ENCODE data around the gene TSEN15.
"Not testable (repeated sequence)": the region's sequence is repeated elsewhere in the genome, so short reads cannot be mapped to it uniquely, and the experiment has no call there.

The TSEN15 gene

DNA sequence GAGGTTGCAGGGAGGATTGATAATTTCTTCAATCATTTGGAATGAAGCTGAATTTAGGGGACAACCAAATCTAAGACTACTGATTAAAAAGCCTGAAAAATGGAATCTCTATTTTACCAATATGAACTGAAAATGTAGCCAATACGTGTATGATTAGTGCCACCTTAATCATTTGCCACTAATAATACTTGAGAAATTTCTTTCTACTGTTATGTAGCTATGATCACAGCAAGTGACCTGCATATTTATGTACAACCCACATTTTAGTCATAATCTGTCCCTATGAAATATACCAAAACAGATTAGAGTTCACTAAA is 20.5 kb upstream of the TSEN15 start:
- no peak for DNase-seq

GRCh38 chr1:184031409-184032107 is 20.0 kb upstream of the TSEN15 start:
- DNase-seq, result no peak

GRCh38 chr1:184032306-184032929 is 19.1 kb upstream of the TSEN15 start:
- DNase-seq, result no peak

- no peak for DNase-seq
Measured at GRCh38 chr1:184032930-184033418, 18.6 kb upstream of the TSEN15 start.

DNA sequence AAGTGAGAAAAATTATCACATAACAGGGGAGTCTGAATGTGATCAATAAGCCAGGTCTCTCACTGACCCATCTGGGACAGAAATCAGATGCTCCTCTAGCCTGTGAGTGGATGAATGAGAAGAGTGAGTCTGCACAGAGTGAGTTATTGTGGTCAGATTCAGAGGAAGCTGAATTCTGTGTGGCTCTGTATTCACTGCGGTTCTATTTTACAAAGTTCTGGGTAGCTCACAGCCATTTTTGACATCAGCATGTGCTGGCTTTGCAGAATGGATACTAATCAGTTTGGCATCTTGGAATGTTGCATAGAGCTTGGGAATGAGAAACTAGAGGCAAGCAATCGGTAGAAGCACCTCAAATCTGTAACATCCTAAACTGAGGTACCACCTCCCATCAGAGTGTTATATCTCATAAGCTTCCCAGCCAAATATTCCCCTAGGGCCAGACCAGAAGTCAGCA is 17.8 kb upstream of the TSEN15 start:
- DNase-seq, result peak in 3 of 56 donors; percentile 24 to 40 (median 39)

DNA sequence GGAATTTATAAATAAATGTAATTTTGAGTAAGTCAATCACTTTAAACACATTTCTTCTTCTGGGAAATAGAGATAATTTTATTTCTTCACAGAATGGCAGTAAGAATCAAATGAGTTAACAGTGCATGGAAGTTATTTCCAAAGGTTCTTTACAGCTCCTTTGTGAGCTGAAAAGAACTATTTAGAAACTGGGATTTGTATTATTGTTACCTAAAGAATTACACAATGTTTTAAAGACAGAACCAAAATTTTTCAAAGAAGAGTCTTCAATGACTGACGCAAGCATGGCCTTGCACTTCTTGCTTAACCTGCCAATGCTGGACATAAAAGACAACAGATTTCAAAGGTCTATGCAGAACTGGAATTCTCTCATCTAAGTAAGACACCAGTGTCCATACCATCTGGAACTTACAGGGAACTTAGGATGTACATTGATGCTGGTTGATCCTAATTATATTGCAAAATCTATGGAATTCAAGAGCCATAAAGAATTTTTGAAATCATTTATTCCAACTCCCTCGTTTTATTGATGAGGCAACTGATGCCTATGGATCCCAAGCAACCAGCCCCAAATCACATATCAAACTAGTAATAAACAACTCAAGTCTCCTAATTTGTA is 16.7 kb upstream of the TSEN15 start:
- no peak for DNase-seq

- peak in 15 of 56 donors; percentile 28 to 74 (median 61) for DNase-seq
Measured at GRCh38 chr1:184035719-184036516, 15.6 kb upstream of the TSEN15 start.

GRCh38 chr1:184036517-184036949 is 15.0 kb upstream of the TSEN15 start:
- DNase-seq, result peak in 29 of 56 donors; percentile 42 to 88 (median 64)

DNA sequence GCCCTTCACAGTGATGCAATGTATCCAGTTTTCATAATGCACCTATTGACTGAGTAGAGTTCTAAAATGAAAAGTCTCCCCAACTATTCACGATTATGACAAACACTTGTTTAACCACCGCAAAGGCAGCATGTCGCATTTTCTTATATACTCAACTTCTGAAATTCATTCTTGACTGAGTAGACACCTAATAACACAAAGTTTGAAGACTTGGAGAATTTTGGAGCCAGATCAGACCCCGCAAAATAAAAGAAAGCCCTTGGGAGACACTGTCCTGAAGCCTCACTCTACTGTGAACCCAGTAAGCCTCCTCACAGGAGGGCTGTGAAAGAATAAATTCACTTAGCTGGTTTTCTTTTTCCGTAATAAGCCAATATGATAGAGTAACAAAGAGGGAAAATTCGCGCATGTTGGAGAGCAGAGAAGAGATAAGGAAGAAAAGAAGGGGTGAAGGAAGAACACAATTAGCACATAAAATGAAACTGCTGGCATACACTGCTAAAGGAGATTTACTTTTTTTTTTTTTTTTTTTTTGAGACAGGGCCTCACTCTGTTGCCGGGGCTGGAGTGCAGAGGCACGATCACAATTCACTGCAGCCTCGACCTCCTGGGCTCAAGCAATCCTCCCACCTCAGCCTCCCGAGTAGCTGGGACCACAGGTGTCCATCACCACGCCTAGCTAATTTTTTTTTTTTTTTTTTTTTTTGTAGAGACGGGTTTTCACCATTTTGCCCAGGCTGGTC is 13.5 kb upstream of the TSEN15 start:
- peak in 1 of 56 donors; percentile 76 for DNase-seq

GRCh38 chr1:184039126-184039525 is 12.4 kb upstream of the TSEN15 start:
- DNase-seq, result no peak

- DNase-seq, result no peak
Measured at GRCh38 chr1:184041731-184042130, 9.8 kb upstream of the TSEN15 start.

- not testable (repeated sequence) for DNase-seq
Measured at GRCh38 chr1:184043315-184043714, 8.2 kb upstream of the TSEN15 start.

GRCh38 chr1:184044603-184045376 is 6.7 kb upstream of the TSEN15 start:
- no peak for DNase-seq

GRCh38 chr1:184047541-184047940 is 4.0 kb upstream of the TSEN15 start:
- DNase-seq, result not testable (repeated sequence)

- no peak for DNase-seq
Measured at GRCh38 chr1:184048561-184049240, 2.8 kb upstream of the TSEN15 start.

GRCh38 chr1:184049291-184049690 is 2.2 kb upstream of the TSEN15 start:
- DNase-seq, result no peak

DNA sequence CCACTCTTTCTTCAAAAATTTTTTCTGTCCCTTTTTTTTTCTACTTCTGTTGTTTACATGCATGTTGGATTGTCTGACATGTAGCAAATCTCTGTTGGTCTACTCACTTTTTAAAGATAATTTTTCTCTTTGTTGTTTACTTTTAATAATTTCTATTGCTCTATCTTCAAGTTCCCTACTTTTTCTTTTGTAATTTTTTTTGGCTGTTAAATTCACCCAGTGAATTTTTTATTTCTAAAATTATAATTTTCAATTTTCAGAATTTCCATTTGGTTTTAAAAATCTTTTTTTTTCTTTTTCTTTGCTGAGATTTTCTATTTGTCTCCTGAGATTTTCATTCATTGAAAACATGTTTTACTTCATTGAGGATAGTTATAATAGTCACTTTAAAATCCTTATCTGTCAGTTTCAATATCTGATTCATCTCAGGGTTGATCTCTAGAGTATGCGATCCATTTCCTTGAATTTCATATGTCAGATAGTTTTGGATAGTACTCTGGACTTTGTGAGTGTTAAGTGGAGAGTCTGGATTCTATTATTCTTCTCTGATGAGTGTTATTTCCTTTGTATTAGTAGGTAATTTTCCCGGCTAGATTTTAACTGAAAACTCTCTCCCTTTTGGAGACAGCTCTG is 1.6 kb upstream of the TSEN15 start:
- DNase-seq, result no peak

GRCh38 chr1:184050636-184051035 is 894 bp upstream of the TSEN15 start:
- DNase-seq, result no peak

DNA sequence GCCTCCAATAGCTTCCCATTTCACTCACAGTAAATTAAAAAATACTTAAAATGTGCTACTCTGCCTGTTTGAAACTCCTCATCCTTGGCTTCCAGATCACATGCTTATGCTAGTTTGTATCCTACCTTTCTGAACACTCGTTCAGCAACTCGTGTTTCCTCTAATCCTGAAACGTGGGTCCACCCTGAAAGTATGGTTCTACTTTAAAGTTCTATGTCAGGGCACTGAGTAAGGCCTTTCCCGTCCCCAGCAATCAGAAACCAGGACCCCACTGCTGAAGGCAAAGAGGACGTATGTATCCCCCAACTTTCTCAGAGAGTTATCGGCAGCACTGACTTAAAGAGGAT is 419 bp upstream of the TSEN15 start:
- no peak for DNase-seq
